ENCODE data around the gene BRME1. TPM values are rescaled to one million over a fixed set of nuclear protein-coding genes. Genes with fewer than 3 reads are reported as not detected.
A peak's percentile ranks its signal among the peaks of the same experiment; 100 is the strongest.

BRME1 gene
- total and polyA plus RNA-seq, 7 experiments from 2014 or later = 0.56 to 13.7 (median 2.6) TPM

- no peak overlapping the region for H3K4me3 Mint-ChIP-seq
- no peak overlapping the region for H3K4me3 ChIP-seq (ENCODE audit: low read length)
- peaks cover 6 to 16% of the 10 kb centered on the region in 2 donors for H3K4me1 ChIP-seq (ENCODE audit: control insufficient read depth in 2 of 2, insufficient read depth in 2 of 2, low read length in 2 of 2)
- no peaks in the 10 kb centered on the region for H3K27me3 ChIP-seq (ENCODE audit: control insufficient read depth in 2 of 2, insufficient read depth in 2 of 2, low read length in 2 of 2)
- H3K9me3 ChIP-seq (ENCODE audit: control insufficient read depth in 2 of 3, low read length in 3 of 3) = no peaks in the 10 kb centered on the region
- H3K4me1 Mint-ChIP-seq = peaks cover 0 to 20% (median 10%) of the 10 kb centered on the region in 7 donors
- ATAC-seq (no peak), DNase-seq (no peak)
- no peaks in the 10 kb centered on the region for H3K36me3 ChIP-seq (ENCODE audit: control insufficient read depth in 2 of 3, insufficient read depth in 3 of 3, low read length in 3 of 3)
- H3K27me3 Mint-ChIP-seq = peaks cover 0 to 18% (median 7%) of the 10 kb centered on the region in 5 donors
- H3K9me3 Mint-ChIP-seq = peaks cover 0 to 2% (median 0%) of the 10 kb centered on the region in 11 donors
- no peaks in the 10 kb centered on the region for H3K36me3 Mint-ChIP-seq
- no peak overlapping the region for H3K27ac ChIP-seq (ENCODE audit: low read depth, low read length)
- peak overlapping the region in 1 of 9 donors; percentile 34 for H3K27ac Mint-ChIP-seq
- CTCF ChIA-PET = interaction anchor here (0.7 to 1.7 kb wide), 3 partner anchors 13 to 430 kb away, joined by 3 to 7 read pairs (median 4); no protein-coding TSS in a partner anchor
- intact Hi-C loops (cut with micrococcal nuclease) = no loop called here
- POLR2A ChIA-PET = no interaction called here
Observed at GRCh38 chr19:13875824-13876223, 30.1 kb downstream of the BRME1 start.

GRCh38 chr19:13873834-13874515 is 31.9 kb downstream of the BRME1 start:
- Histone ChIP-seq H3K36me3 (ENCODE audit: control insufficient read depth in 2 of 3, insufficient read depth in 3 of 3, low read length in 3 of 3) (no peaks in the 10 kb centered on the region), H3K27me3 (ENCODE audit: control insufficient read depth in 2 of 2, insufficient read depth in 2 of 2, low read length in 2 of 2) (no peaks in the 10 kb centered on the region), H3K4me3 (ENCODE audit: low read length) (no peak overlapping the region), H3K27ac (ENCODE audit: low read depth, low read length) (no peak overlapping the region), H3K9me3 (ENCODE audit: control insufficient read depth in 2 of 3, low read length in 3 of 3) (no peaks in the 10 kb centered on the region), H3K4me1 (ENCODE audit: control insufficient read depth in 2 of 2, insufficient read depth in 2 of 2, low read length in 2 of 2) (peaks cover 0 to 4% of the 10 kb centered on the region in 2 donors)
- Mint-ChIP-seq H3K36me3 (no peaks in the 10 kb centered on the region), H3K27me3 (peaks cover under 1 to 20% (median 8%) of the 10 kb centered on the region in 5 donors), H3K4me3 (peak overlapping the region in 3 of 10 donors; percentile 19 to 44 (median 32)), H3K9me3 (peaks cover 0 to 3% (median 0%) of the 10 kb centered on the region in 11 donors), H3K27ac (peak overlapping the region in 1 of 9 donors; percentile 72), H3K4me1 (peaks cover 0 to 9% (median 3%) of the 10 kb centered on the region in 7 donors)
- ATAC-seq (no peak), DNase-seq (no peak)
- POLR2A ChIA-PET = interaction anchor here (1.1 kb wide), 1 partner anchor 99 kb away, joined by 3 read pairs; no protein-coding TSS in a partner anchor
- intact Hi-C loops (cut with micrococcal nuclease) = no loop called here
- CTCF ChIA-PET = interaction anchor here (1.7 kb wide), 1 partner anchor 11 kb away, joined by 7 read pairs; no protein-coding TSS in a partner anchor

- Histone ChIP-seq H3K36me3 (ENCODE audit: control insufficient read depth in 2 of 3, insufficient read depth in 3 of 3, low read length in 3 of 3) (no peaks in the 10 kb centered on the region), H3K4me3 (ENCODE audit: low read length) (no peak overlapping the region), H3K27ac (ENCODE audit: low read depth, low read length) (no peak overlapping the region), H3K27me3 (ENCODE audit: control insufficient read depth in 2 of 2, insufficient read depth in 2 of 2, low read length in 2 of 2) (no peaks in the 10 kb centered on the region), H3K9me3 (ENCODE audit: control insufficient read depth in 2 of 3, low read length in 3 of 3) (no peaks in the 10 kb centered on the region), H3K4me1 (ENCODE audit: control insufficient read depth in 2 of 2, insufficient read depth in 2 of 2, low read length in 2 of 2) (peaks cover 0 to 4% of the 10 kb centered on the region in 2 donors)
- Mint-ChIP-seq H3K27me3 (peaks cover 7 to 27% (median 9%) of the 10 kb centered on the region in 5 donors), H3K27ac (peak overlapping the region in 3 of 9 donors; percentile 42 to 65 (median 48)), H3K4me3 (peak overlapping the region; percentile 25 to 83 (median 72)), H3K36me3 (no peaks in the 10 kb centered on the region), H3K9me3 (peaks cover 0 to 5% (median 0%) of the 10 kb centered on the region in 11 donors), H3K4me1 (peaks cover 0 to 9% (median 3%) of the 10 kb centered on the region in 7 donors)
- peak; percentile 82 for ATAC-seq
- ChIA-PET POLR2A (interaction anchor here (1.1 kb wide), 1 partner anchor 98 kb away, joined by 3 read pairs; no protein-coding TSS in a partner anchor), CTCF (interaction anchor here (1.3 to 1.4 kb wide), 2 partner anchors 10 to 85 kb away, joined by 3 to 10 read pairs; no protein-coding TSS in a partner anchor)
- intact Hi-C loops (cut with micrococcal nuclease) = no loop called here
- peak in 2 of 9 donors; percentile 37 to 50 for DNase-seq
Observed at GRCh38 chr19:13872695-13873389, 33.1 kb downstream of the BRME1 start.

GRCh38 chr19:13872339-13872694 is 33.6 kb downstream of the BRME1 start:
- Mint-ChIP-seq H3K36me3 (no peaks in the 10 kb centered on the region), H3K27ac (peak overlapping the region in 2 of 9 donors; percentile 42 to 51), H3K4me1 (peaks cover 0 to 9% (median 3%) of the 10 kb centered on the region in 7 donors), H3K4me3 (peak overlapping the region in 9 of 10 donors; percentile 25 to 83 (median 74)), H3K27me3 (peaks cover 12 to 32% (median 14%) of the 10 kb centered on the region in 5 donors), H3K9me3 (peaks cover 0 to 5% (median 0%) of the 10 kb centered on the region in 11 donors)
- DNase-seq (no peak), ATAC-seq (no peak)
- Histone ChIP-seq H3K4me1 (ENCODE audit: control insufficient read depth in 2 of 2, insufficient read depth in 2 of 2, low read length in 2 of 2) (peaks cover 0 to 4% of the 10 kb centered on the region in 2 donors), H3K27ac (ENCODE audit: low read depth, low read length) (no peak overlapping the region), H3K36me3 (ENCODE audit: control insufficient read depth in 2 of 3, insufficient read depth in 3 of 3, low read length in 3 of 3) (no peaks in the 10 kb centered on the region), H3K9me3 (ENCODE audit: control insufficient read depth in 2 of 3, low read length in 3 of 3) (no peaks in the 10 kb centered on the region), H3K4me3 (ENCODE audit: low read length) (no peak overlapping the region), H3K27me3 (ENCODE audit: control insufficient read depth in 2 of 2, insufficient read depth in 2 of 2, low read length in 2 of 2) (no peaks in the 10 kb centered on the region)
- intact Hi-C loops (cut with micrococcal nuclease) = no loop called here
- CTCF ChIA-PET = interaction anchor here (0.7 to 1.4 kb wide), 3 partner anchors 10 to 84 kb away, joined by 3 to 10 read pairs (median 3); partner anchors contain the start of gene PODNL1
- POLR2A ChIA-PET = interaction anchor here (0.8 kb wide), 1 partner anchor 160 kb away, joined by 4 read pairs; no protein-coding TSS in a partner anchor

- peaks cover 4% of the 10 kb centered on the region in 2 donors for H3K4me1 ChIP-seq (ENCODE audit: control insufficient read depth in 2 of 2, insufficient read depth in 2 of 2, low read length in 2 of 2)
- Mint-ChIP-seq H3K4me3 (peak overlapping the region in 3 of 10 donors; percentile 26 to 49 (median 32)), H3K9me3 (peaks cover 0 to 6% (median 0%) of the 10 kb centered on the region in 11 donors), H3K4me1 (peaks cover 5 to 15% (median 9%) of the 10 kb centered on the region in 7 donors), H3K36me3 (peaks cover 0 to 5% (median 3%) of the 10 kb centered on the region in 5 donors), H3K27ac (no peak overlapping the region), H3K27me3 (peaks cover 24 to 46% (median 26%) of the 10 kb centered on the region in 5 donors)
- H3K27me3 ChIP-seq (ENCODE audit: control insufficient read depth in 2 of 2, insufficient read depth in 2 of 2, low read length in 2 of 2) = peaks cover 7 to 9% of the 10 kb centered on the region in 2 donors
- H3K27ac ChIP-seq (ENCODE audit: low read depth, low read length) = no peak overlapping the region
- CTCF ChIA-PET = interaction anchor here (0.8 kb wide), 1 partner anchor 177 kb away, joined by 3 read pairs; no protein-coding TSS in a partner anchor
- no peak for DNase-seq
- intact Hi-C loops (cut with micrococcal nuclease) = no loop called here
- no peak for ATAC-seq
- no peaks in the 10 kb centered on the region for H3K36me3 ChIP-seq (ENCODE audit: control insufficient read depth in 2 of 3, insufficient read depth in 3 of 3, low read length in 3 of 3)
- no peaks in the 10 kb centered on the region for H3K9me3 ChIP-seq (ENCODE audit: control insufficient read depth in 2 of 3, low read length in 3 of 3)
- POLR2A ChIA-PET = no interaction called here
- H3K4me3 ChIP-seq (ENCODE audit: low read length) = no peak overlapping the region
Observed at GRCh38 chr19:13870873-13871272, 35.0 kb downstream of the BRME1 start.

GRCh38 chr19:13869281-13869680 is 36.6 kb downstream of the BRME1 start:
- peaks cover 10 to 19% (median 14%) of the 10 kb centered on the region in 7 donors for H3K4me1 Mint-ChIP-seq
- H3K27ac Mint-ChIP-seq = no peak overlapping the region
- POLR2A ChIA-PET = no interaction called here
- H3K9me3 Mint-ChIP-seq = peaks cover 0 to 9% (median 0%) of the 10 kb centered on the region in 11 donors
- intact Hi-C loops (cut with micrococcal nuclease) = no loop called here
- CTCF ChIA-PET = interaction anchor here (0.6 to 1.1 kb wide), 2 partner anchors 85 to 90 kb away, joined by 7 to 10 read pairs; no protein-coding TSS in a partner anchor
- Histone ChIP-seq H3K4me1 (ENCODE audit: control insufficient read depth in 2 of 2, insufficient read depth in 2 of 2, low read length in 2 of 2) (peaks cover 8 to 9% of the 10 kb centered on the region in 2 donors), H3K36me3 (ENCODE audit: control insufficient read depth in 2 of 3, insufficient read depth in 3 of 3, low read length in 3 of 3) (no peaks in the 10 kb centered on the region), H3K9me3 (ENCODE audit: control insufficient read depth in 2 of 3, low read length in 3 of 3) (no peaks in the 10 kb centered on the region), H3K27ac (ENCODE audit: low read depth, low read length) (no peak overlapping the region), H3K4me3 (ENCODE audit: low read length) (no peak overlapping the region), H3K27me3 (ENCODE audit: control insufficient read depth in 2 of 2, insufficient read depth in 2 of 2, low read length in 2 of 2) (peaks cover 7 to 12% of the 10 kb centered on the region in 2 donors)
- no peak overlapping the region for H3K4me3 Mint-ChIP-seq
- H3K27me3 Mint-ChIP-seq = peaks cover 28 to 50% (median 30%) of the 10 kb centered on the region in 5 donors
- DNase-seq = no peak
- peaks cover 0 to 5% (median 5%) of the 10 kb centered on the region in 5 donors for H3K36me3 Mint-ChIP-seq
- no peak for ATAC-seq

All from naive thymus-derived CD4-positive, alpha-beta T cell (primary cell).